SK-N-SH (cell line): ENCODE data around the gene ICE1. TPM values are rescaled to one million over a fixed set of nuclear protein-coding genes. Genes with fewer than 3 reads are reported as not detected.

Source experiments
- CTCF ChIA-PET: fragments of 300-600, 350-600 bp; formaldehyde crosslinking; extraction: SDS; loops from one replicate; lab custom pipeline; 2021; lab: Yijun Ruan, JAX
- POLR2A ChIA-PET: fragments of 350-600 bp; sonication (Branson Sonifier 250); formaldehyde crosslinking; extraction: SDS; loops from one replicate; lab custom pipeline; 2020; ENCODE audit warnings: antibody characterized with exemption, inconsistent platforms; lab: Yijun Ruan, JAX
- DNase-seq: peaks from one replicate; pipeline ENCODE4 v3.0.0; 2012
- H2AFZ ChIP-seq: fragments of 200-600 bp; sonication (generic); 2 replicates; pipeline ENCODE4 v1.8.1; 2016; ENCODE audit warnings: antibody characterized with exemption, mild to moderate bottlenecking, low read depth
- H3F3A ChIP-seq: fragments of 200-600 bp; sonication (generic); replicated peaks from 2 replicates; pipeline ENCODE3; 2016; ENCODE audit warnings: antibody characterized with exemption, mild to moderate bottlenecking; ENCODE audit not compliant: insufficient read depth
- H3K27ac ChIP-seq, 2 experiments: fragments of 200-500 bp in 1 of 2; fragments of 200-600 bp in 1 of 2; sonication (Bioruptor generic) in 1 of 2; sonication (generic), shearing (Covaris generic) in 1 of 2; 2 replicates each; pipeline versions ENCODE4 v1.5.1 to v1.6.1; 2014 to 2016; ENCODE audit warnings: low read depth in 2 of 2, inconsistent platforms in 1 of 2, low read length in 1 of 2, mild to moderate bottlenecking in 1 of 2, mixed read lengths in 1 of 2
- H3K27me3 ChIP-seq: fragments of 200-600 bp; sonication (generic), shearing (Covaris generic); 2 replicates; pipeline ENCODE4 v1.6.1; 2016; ENCODE audit warnings: mixed run types; ENCODE audit not compliant: insufficient read depth
- H3K36me3 ChIP-seq, 2 experiments: fragments of 200-500 bp in 1 of 2; fragments of 200-600 bp in 1 of 2; sonication (Bioruptor generic) in 1 of 2; sonication (generic) in 1 of 2; replicated peaks in 1 of 2; 2 replicates each; pipeline versions ENCODE3 to v1.5.1; 2014 to 2016; ENCODE audit warnings: low read length in 1 of 2, mild to moderate bottlenecking in 1 of 2; ENCODE audit not compliant: insufficient read depth in 2 of 2, control insufficient read depth in 1 of 2
- H3K4me1 ChIP-seq, 2 experiments: fragments of 200-500 bp in 1 of 2; fragments of 200-600 bp in 1 of 2; sonication (Bioruptor generic) in 1 of 2; sonication (generic), shearing (Covaris generic) in 1 of 2; 2 replicates each; pipeline versions ENCODE4 v1.5.1 to v1.6.1; 2014 to 2016; ENCODE audit warnings: low read depth in 1 of 2, low read length in 1 of 2, mixed run types in 1 of 2; ENCODE audit not compliant: insufficient read depth in 2 of 2, control insufficient read depth in 1 of 2
- H3K4me2 ChIP-seq: fragments of 200-600 bp; sonication (generic), shearing (Covaris generic); 2 replicates; pipeline ENCODE4 v1.6.1; 2017; ENCODE audit warnings: mixed run types
- H3K4me3 ChIP-seq, 2 experiments: fragments of 200-500 bp in 1 of 2; fragments of 200-600 bp in 1 of 2; sonication (Bioruptor generic) in 1 of 2; sonication (generic), shearing (Covaris generic) in 1 of 2; 2 replicates each; pipeline versions ENCODE4 v1.5.1 to v1.8.1; 2014 to 2016; ENCODE audit warnings: low read depth in 2 of 2, inconsistent platforms in 1 of 2, low read length in 1 of 2, mild to moderate bottlenecking in 1 of 2, mixed read lengths in 1 of 2, moderate library complexity in 1 of 2
- H3K79me2 ChIP-seq: fragments of 200-600 bp; sonication (generic); 2 replicates; pipeline ENCODE4 v1.8.1; 2017; ENCODE audit warnings: mild to moderate bottlenecking; ENCODE audit not compliant: insufficient read depth
- H3K9ac ChIP-seq: fragments of 200-600 bp; sonication (generic); 2 replicates; pipeline ENCODE4 v1.6.1; 2017; ENCODE audit warnings: mixed run types
- H3K9me2 ChIP-seq: fragments of 200-600 bp; sonication (generic); 2 replicates; pipeline ENCODE4 v1.6.1; 2017; ENCODE audit warnings: mixed run types
- H3K9me3 ChIP-seq: fragments of 200-600 bp; sonication (generic); 2 replicates; pipeline ENCODE4 v1.6.1; 2017; ENCODE audit warnings: mixed run types, mild to moderate bottlenecking, moderate library complexity
- H4K20me1 ChIP-seq: fragments of 200-600 bp; sonication (generic); 2 replicates; pipeline ENCODE4 v1.6.1; 2017; ENCODE audit warnings: mild to moderate bottlenecking, mixed run types; ENCODE audit not compliant: insufficient read depth
- CHD2 ChIP-seq: fragments of 150-350 bp; IDR thresholded peaks from 2 replicates; pipeline ENCODE4 v1.6.1; 2018; ENCODE audit warnings: low read length; ENCODE audit not compliant: partially characterized antibody
- EP300 ChIP-seq, 2 experiments: IDR thresholded peaks; 2 replicates each; pipeline versions ENCODE4 v1.4.0 to v1.6.1; 2012; ENCODE audit warnings: borderline replicate concordance in 1 of 2, low read depth in 1 of 2, low read length in 1 of 2
- EZH2phosphoT487 ChIP-seq: fragments of 200-600 bp; sonication (generic); IDR thresholded peaks from 2 replicates; pipeline ENCODE4 v1.6.1; 2017; ENCODE audit warnings: low read depth, mixed run types, mild to moderate bottlenecking, antibody characterized with exemption, moderate library complexity, borderline replicate concordance
- FOXJ3 ChIP-seq: sonication (generic); formaldehyde crosslinking; IDR thresholded peaks from 2 replicates; pipeline ENCODE4 v1.5.1; 2020; ENCODE audit warnings: mild to moderate bottlenecking, missing genetic modification reagents
- FOXM1 ChIP-seq: IDR thresholded peaks from 2 replicates; pipeline ENCODE4 v1.4.0; 2012; ENCODE audit warnings: low read depth, mild to moderate bottlenecking
- MXI1 ChIP-seq: IDR thresholded peaks from 2 replicates; pipeline ENCODE4 v1.6.1; 2012; ENCODE audit warnings: mild to moderate bottlenecking, low read depth, low read length, improper control_type of control experiment
- NRF1 ChIP-seq: IDR thresholded peaks from 2 replicates; pipeline ENCODE4 v1.6.1; 2012; ENCODE audit warnings: low read depth, mild to moderate bottlenecking, low read length
- RAD21 ChIP-seq: IDR thresholded peaks from 2 replicates; pipeline ENCODE4 v1.6.1; 2012; ENCODE audit warnings: mild to moderate bottlenecking, low read length
- RCOR1 ChIP-seq: fragments of 150-350 bp; IDR thresholded peaks from 2 replicates; pipeline ENCODE4 v1.6.1; 2017; ENCODE audit warnings: antibody characterized with exemption, low read length
- TAF1 ChIP-seq: IDR thresholded peaks from 2 replicates; pipeline ENCODE4 v1.6.1; 2012; ENCODE audit warnings: low read depth, mild to moderate bottlenecking, low read length, moderate library complexity, borderline replicate concordance
- TCF12 ChIP-seq: IDR thresholded peaks from 2 replicates; pipeline ENCODE4 v1.4.0; 2012
- WGBS: methylation state at CpG from one replicate; pipeline ENCODE4 v1.1.6; 2017; ENCODE audit warnings: low lambda C conversion rate; 5-methylcytosine and 5-hydroxymethylcytosine counted together
- polyA plus RNA-seq, 3 experiments: library from polyadenylated mRNA; depleted of rRNA; stranded (reverse); fragments of >200 nt; gene quantifications; 2 replicates each; pipeline ENCODE4 v1.2.3, GENCODE V29; 2012
- TF ChIP-seq, protein P1 (sequence below): fragments of 150-350 bp; IDR thresholded peaks from 2 replicates; pipeline ENCODE4 v1.6.1; 2017; ENCODE audit warnings: antibody characterized with exemption, low read length, low read depth, borderline replicate concordance
- TF ChIP-seq, protein P2 (sequence below): IDR thresholded peaks from 2 replicates; pipeline ENCODE4 v1.4.0; 2012; ENCODE audit warnings: low read depth, borderline replicate concordance
- TF ChIP-seq, protein P3 (sequence below): IDR thresholded peaks from 2 replicates; pipeline ENCODE4; 2012
- TF ChIP-seq, protein P4 (sequence below): fragments of 150-350 bp; IDR thresholded peaks from 2 replicates; pipeline ENCODE4 v1.6.1; 2016; ENCODE audit warnings: mild to moderate bottlenecking, low read depth, low read length
- TF ChIP-seq, protein P5 (sequence below): IDR thresholded peaks from 2 replicates; pipeline ENCODE4 v1.4.0; 2012; ENCODE audit warnings: low read depth, borderline replicate concordance
- TF ChIP-seq, protein P6 (sequence below): IDR thresholded peaks from 2 replicates; pipeline ENCODE4 v1.4.0; 2012; ENCODE audit warnings: low read depth

The ICE1 gene
- polyA plus RNA-seq, 1 of the 3 experiments (the other 2 are of a cell fraction), result 9.4 TPM

DNA sequence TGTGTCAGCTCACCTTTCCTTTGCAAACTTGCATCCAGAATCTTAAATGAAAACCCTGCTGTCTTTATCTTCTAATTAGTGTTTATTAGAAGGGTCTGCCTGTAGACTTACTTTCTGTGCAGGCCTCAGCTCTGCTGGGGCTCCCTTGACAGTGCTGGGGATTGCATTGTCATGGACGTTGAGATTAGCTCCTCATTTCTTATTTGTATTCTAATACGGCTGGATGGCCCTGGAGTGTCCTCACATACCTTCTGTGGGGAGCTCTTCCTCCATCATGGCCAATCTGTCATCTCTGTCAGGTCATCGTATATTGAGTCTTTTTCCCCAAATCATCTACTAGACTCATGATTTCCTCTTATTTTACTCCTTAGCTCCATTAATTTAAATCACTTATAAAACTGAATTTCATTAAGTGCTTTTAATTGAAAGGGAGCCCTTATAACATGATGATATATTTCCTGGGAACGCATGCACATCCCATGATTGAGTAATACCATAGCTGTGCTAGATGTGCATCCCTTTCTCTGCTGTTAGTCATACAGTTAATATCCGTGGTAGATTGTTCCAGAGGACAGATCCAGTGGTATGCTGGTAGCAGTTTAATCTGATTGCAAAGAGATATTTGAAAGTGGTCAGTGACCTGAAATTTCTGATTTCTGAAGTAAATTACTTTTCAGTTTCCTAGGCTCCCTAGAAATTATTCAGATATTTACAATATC lies 61.6 kb downstream of the ICE1 start:
- Histone ChIP-seq H3K79me2 (no peaks in the 10 kb centered on the region), H3K4me3 (no peak overlapping the region), H4K20me1 (no peaks in the 10 kb centered on the region; the same call in 1 of the 2 replicates), H3K36me3 (peaks cover 7 to 42% of the 10 kb centered on the region in 2 experiments), H3K9me3 (no peaks in the 10 kb centered on the region), H3K9ac (no peak overlapping the region), H3K27me3 (no peaks in the 10 kb centered on the region), H3F3A (no peaks in the 10 kb centered on the region), H3K4me2 (no peak overlapping the region), H3K9me2 (no peaks in the 10 kb centered on the region), H2AFZ (no peak overlapping the region), H3K27ac (no peak overlapping the region), H3K4me1 (no peaks in the 10 kb centered on the region; a peak in 1 of 4 replicates)
- ChIA-PET POLR2A (interaction anchor here (0.9 kb wide), 1 partner anchor 12 kb away, joined by 3 read pairs; no protein-coding TSS in a partner anchor), CTCF (interaction anchor here (0.9 to 2.7 kb wide), 4 partner anchors 13 to 1098 kb away, joined by 3 to 10 read pairs (median 4); no protein-coding TSS in a partner anchor)
- WGBS, result 91% methylated on average over 5 of the region's 5 CpGs
- no peak for DNase-seq
- TF ChIP-seq EP300 (IDR thresholded peaks at IDR 0.05; ENCODE audit: borderline replicate concordance in 1 of 2, low read depth in 1 of 2, low read length in 1 of 2) (no peak), CHD2 (no peak), NRF1 (no peak), TAF1 (no peak), FOXM1 (no peak)
- TF ChIP-seq, protein P1, sequence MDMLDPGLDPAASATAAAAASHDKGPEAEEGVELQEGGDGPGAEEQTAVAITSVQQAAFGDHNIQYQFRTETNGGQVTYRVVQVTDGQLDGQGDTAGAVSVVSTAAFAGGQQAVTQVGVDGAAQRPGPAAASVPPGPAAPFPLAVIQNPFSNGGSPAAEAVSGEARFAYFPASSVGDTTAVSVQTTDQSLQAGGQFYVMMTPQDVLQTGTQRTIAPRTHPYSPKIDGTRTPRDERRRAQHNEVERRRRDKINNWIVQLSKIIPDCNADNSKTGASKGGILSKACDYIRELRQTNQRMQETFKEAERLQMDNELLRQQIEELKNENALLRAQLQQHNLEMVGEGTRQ, result no peak
- TF ChIP-seq, protein P2, sequence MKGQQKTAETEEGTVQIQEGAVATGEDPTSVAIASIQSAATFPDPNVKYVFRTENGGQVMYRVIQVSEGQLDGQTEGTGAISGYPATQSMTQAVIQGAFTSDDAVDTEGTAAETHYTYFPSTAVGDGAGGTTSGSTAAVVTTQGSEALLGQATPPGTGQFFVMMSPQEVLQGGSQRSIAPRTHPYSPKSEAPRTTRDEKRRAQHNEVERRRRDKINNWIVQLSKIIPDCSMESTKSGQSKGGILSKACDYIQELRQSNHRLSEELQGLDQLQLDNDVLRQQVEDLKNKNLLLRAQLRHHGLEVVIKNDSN, result no peak

DNA sequence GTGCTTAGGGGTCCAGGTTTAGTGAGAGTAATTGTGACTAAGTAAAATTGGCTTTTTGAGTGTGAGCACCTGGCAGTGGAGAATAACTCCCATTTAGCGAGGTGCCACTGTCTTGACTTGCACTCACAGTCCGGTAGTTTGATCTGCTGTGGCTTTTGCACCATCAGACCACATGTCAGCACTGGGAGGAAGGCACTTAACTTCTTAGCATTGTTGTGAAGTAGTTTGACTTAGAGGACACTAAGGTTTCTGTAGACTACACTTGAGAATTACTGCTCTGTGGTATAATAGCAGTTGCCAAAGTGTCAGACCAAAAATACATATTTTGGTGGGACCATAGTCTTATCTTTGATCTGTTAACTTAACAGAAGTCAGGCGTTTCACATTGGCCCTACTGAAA lies 63.6 kb downstream of the ICE1 start:
- no peak overlapping the region for H3K9ac ChIP-seq
- H3K9me2 ChIP-seq, result no peaks in the 10 kb centered on the region
- no peak for DNase-seq
- H3K27ac ChIP-seq, result no peak overlapping the region
- H3K36me3 ChIP-seq, result peaks cover 20 to 60% of the 10 kb centered on the region in 2 experiments
- no peak for TF ChIP-seq TCF12
- TF ChIP-seq RCOR1, result no peak
- TF ChIP-seq, protein P3, sequence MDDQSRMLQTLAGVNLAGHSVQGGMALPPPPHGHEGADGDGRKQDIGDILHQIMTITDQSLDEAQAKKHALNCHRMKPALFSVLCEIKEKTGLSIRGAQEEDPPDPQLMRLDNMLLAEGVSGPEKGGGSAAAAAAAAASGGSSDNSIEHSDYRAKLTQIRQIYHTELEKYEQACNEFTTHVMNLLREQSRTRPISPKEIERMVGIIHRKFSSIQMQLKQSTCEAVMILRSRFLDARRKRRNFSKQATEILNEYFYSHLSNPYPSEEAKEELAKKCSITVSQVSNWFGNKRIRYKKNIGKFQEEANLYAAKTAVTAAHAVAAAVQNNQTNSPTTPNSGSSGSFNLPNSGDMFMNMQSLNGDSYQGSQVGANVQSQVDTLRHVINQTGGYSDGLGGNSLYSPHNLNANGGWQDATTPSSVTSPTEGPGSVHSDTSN, result no peak
- TF ChIP-seq EZH2phosphoT487, result no peak
- TF ChIP-seq FOXJ3 (CRISPR knock-in tag), result no peak
- TF ChIP-seq, protein P4, sequence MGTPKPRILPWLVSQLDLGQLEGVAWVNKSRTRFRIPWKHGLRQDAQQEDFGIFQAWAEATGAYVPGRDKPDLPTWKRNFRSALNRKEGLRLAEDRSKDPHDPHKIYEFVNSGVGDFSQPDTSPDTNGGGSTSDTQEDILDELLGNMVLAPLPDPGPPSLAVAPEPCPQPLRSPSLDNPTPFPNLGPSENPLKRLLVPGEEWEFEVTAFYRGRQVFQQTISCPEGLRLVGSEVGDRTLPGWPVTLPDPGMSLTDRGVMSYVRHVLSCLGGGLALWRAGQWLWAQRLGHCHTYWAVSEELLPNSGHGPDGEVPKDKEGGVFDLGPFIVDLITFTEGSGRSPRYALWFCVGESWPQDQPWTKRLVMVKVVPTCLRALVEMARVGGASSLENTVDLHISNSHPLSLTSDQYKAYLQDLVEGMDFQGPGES, result no peak
- TF ChIP-seq, protein P1, result no peak
- no peak for TF ChIP-seq RAD21
- TF ChIP-seq, protein P5, sequence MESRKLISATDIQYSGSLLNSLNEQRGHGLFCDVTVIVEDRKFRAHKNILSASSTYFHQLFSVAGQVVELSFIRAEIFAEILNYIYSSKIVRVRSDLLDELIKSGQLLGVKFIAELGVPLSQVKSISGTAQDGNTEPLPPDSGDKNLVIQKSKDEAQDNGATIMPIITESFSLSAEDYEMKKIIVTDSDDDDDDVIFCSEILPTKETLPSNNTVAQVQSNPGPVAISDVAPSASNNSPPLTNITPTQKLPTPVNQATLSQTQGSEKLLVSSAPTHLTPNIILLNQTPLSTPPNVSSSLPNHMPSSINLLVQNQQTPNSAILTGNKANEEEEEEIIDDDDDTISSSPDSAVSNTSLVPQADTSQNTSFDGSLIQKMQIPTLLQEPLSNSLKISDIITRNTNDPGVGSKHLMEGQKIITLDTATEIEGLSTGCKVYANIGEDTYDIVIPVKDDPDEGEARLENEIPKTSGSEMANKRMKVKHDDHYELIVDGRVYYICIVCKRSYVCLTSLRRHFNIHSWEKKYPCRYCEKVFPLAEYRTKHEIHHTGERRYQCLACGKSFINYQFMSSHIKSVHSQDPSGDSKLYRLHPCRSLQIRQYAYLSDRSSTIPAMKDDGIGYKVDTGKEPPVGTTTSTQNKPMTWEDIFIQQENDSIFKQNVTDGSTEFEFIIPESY, result no peak
- TF ChIP-seq, protein P6, sequence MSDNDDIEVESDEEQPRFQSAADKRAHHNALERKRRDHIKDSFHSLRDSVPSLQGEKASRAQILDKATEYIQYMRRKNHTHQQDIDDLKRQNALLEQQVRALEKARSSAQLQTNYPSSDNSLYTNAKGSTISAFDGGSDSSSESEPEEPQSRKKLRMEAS, result no peak
- no peak for TF ChIP-seq MXI1
- H3K4me2 ChIP-seq, result no peak overlapping the region
- no peaks in the 10 kb centered on the region; the same call in 1 of the 2 replicates for H4K20me1 ChIP-seq
- POLR2A ChIA-PET, result no interaction called here
- WGBS, result 92% methylated on average over 3 of the region's 3 CpGs
- no peak overlapping the region for H2AFZ ChIP-seq
- H3K79me2 ChIP-seq, result no peaks in the 10 kb centered on the region
- no peaks in the 10 kb centered on the region for H3F3A ChIP-seq
- H3K27me3 ChIP-seq, result no peaks in the 10 kb centered on the region
- CTCF ChIA-PET, result interaction anchor here (2.7 kb wide), 1 partner anchor 11 kb away, joined by 10 read pairs; no protein-coding TSS in a partner anchor
- H3K4me1 ChIP-seq, result peaks cover 0 to 4% of the 10 kb centered on the region in 2 experiments; a peak in 1 of 4 replicates
- no peaks in the 10 kb centered on the region for H3K9me3 ChIP-seq
- H3K4me3 ChIP-seq, result no peak overlapping the region
